ENCODE data around the gene ZNF345.

GRCh38 chr19:36847968-36848367 is 2.7 kb upstream of the ZNF345 start:
- TF ChIP-seq CTCF (IDR thresholded peaks at IDR 0.05; ENCODE audit: low read depth, low read length) (no peak), EZH2phosphoT487 (IDR thresholded peaks at IDR 0.05; ENCODE audit: low read depth) (no peak)

Measured in OCI-LY3 (cell line).